HG03460 (cell line): ENCODE measurements around the gene TMEM11.
A peak's percentile ranks its signal among the peaks of the same experiment; 100 is the strongest.
"Not testable (repeated sequence)": the region's sequence is repeated elsewhere in the genome, so short reads cannot be mapped to it uniquely, and the experiment has no call there.

Experiments
- ATAC-seq: cut with Tn5 transposase; IDR thresholded peaks from one replicate; pipeline ENCODE4 v1.9.1; 2021; ENCODE audit not compliant: unreplicated experiment

The TMEM11 gene

GRCh38 chr17:21242780-21243515, 29.0 kb upstream of the TMEM11 start:
- no peak for ATAC-seq

GRCh38 chr17:21242026-21242697, 28.2 kb upstream of the TMEM11 start:
- no peak for ATAC-seq

- no peak for ATAC-seq
These were observed 27.6 kb upstream of the TMEM11 start for GRCh38 chr17:21241564-21241963.

- ATAC-seq: no peak
These were observed 26.6 kb upstream of the TMEM11 start for GRCh38 chr17:21240369-21241055.

GRCh38 chr17:21239680-21240368, 25.9 kb upstream of the TMEM11 start:
- ATAC-seq: no peak

GRCh38 chr17:21235921-21236320, 22.0 kb upstream of the TMEM11 start:
- no peak for ATAC-seq

GRCh38 chr17:21233581-21234347, 19.8 kb upstream of the TMEM11 start:
- no peak for ATAC-seq

GRCh38 chr17:21232033-21232749, 18.2 kb upstream of the TMEM11 start:
- no peak for ATAC-seq

- no peak for ATAC-seq
These were observed 17.6 kb upstream of the TMEM11 start for GRCh38 chr17:21231533-21231932.

- no peak for ATAC-seq
These were observed 14.9 kb upstream of the TMEM11 start for GRCh38 chr17:21228845-21229244.

- ATAC-seq: no peak
These were observed 14.2 kb upstream of the TMEM11 start for GRCh38 chr17:21228111-21228510.

- ATAC-seq: not testable (repeated sequence)
These were observed 13.3 kb upstream of the TMEM11 start for GRCh38 chr17:21227277-21227676.

- ATAC-seq: no peak
These were observed 9.1 kb upstream of the TMEM11 start for GRCh38 chr17:21223086-21223485.

- no peak for ATAC-seq
These were observed 4.9 kb upstream of the TMEM11 start for GRCh38 chr17:21218831-21219380.

GRCh38 chr17:21218101-21218500, 4.1 kb upstream of the TMEM11 start:
- no peak for ATAC-seq

- ATAC-seq: no peak
These were observed 3.4 kb upstream of the TMEM11 start for GRCh38 chr17:21217346-21217745.

GRCh38 chr17:21215935-21216334, 2.0 kb upstream of the TMEM11 start:
- ATAC-seq: no peak

- ATAC-seq: peak; percentile 4
These were observed 998 bp upstream of the TMEM11 start for GRCh38 chr17:21214777-21215541.

- ATAC-seq: peak; percentile 14
These were observed 335 bp downstream of the TMEM11 start for GRCh38 chr17:21213638-21214014.
